Esophagus mucosa (tissue), 1 donor: ENCODE data around the gene STK32C. TPM values are rescaled to one million over a fixed set of nuclear protein-coding genes. Genes with fewer than 3 reads are reported as not detected.

Experiments
- ATAC-seq: fragments of 200-7000 bp; cut with Tn5 transposase; one replicate; pipeline ENCODE4 v1.9.1; 2020
- total RNA-seq: library from RNA; stranded (reverse); gene quantifications from one replicate; pipeline ENCODE4 v1.2.4, GENCODE V29; 2023
- donor health status: DM: yes; HTN: yes; CAD: no.

STK32C gene
- total RNA-seq, 1 donor from 2014 or later = 7.1 TPM

DNA sequence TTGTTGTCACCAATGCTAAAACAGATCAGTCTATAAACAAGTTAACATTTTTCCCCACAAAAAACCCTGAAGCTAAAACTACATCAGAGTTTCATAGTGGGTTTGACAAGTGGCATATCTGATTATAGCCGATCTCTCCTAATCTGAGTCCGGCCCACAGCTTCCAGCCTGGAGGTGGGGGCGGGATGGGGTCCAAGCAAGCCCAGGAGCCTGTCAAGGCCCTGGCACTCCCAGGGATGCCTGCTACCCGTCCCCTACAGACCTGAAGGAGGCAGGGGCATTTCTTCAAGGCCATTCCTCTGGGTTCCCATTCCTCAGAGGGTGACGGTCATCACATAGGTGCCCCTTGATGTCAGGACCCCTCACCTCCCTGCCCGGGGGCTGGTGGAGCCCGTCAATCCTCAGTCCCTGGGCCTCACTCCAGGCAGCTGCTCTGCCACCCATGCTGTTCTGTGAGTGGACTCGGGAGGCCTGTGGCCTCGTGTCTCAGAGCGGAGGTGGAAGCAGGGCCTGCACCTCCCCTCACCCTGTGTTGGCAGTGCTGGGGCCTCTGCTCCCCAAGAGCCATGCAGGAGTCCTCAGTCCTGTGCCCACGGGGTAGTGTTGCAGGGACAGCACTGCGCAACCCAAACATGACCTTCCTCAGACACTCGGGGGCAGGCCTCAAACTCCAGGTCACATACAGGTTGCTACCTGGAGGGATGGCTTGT lies 112.2 kb downstream of the STK32C start:
- no peak for ATAC-seq

DNA sequence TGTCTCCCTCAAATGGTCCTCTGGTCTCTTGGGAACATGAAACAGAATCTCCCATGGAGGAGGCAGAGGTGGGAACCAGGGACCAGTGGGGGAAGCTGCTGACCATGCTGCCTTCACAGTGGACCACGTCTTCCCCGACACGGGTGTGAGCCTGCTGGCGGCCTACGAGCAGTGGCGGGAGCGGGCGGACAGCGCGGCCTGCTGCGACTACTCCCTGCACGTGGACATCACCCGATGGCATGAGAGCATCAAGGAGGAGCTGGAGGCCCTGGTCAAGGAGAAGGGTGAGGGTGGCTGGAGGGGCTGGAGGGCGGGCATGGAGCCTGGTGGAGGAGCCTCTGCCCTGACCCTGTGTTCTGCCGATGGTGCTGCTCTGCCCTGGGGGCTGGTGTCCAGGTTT lies 113.0 kb downstream of the STK32C start:
- ATAC-seq = no peak

DNA sequence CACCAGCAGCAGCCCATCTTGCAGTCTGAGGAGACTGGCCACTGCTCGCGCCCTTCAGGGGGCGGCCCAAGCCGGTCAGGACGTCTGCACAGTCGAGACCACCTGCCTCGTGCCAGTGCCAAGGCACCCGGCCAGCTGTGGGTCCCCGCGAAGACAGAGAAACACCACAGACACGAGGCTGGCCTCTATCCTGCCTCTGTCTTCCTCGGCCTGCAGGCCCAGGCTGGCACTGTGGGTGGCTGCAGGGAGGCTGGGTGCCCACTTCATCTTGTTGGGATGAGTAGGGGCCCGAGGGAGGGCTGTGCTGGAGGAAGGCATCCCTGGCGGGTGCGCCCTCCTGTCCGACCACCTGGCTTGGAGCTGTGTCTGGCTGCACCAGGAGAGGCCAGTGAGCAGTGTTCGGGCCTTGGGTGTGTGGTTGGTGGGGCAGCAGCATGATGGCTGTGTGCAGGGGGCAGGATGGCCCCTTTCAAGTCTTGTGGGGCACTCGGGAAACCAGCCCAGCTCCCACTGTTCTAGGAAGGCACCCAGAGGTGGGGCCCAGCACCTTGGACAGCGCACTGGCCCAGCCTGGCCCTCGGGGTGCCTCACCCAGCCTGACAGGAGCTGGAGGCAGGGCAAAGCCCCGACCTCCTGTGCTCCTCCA lies 113.7 kb downstream of the STK32C start:
- no peak for ATAC-seq

DNA sequence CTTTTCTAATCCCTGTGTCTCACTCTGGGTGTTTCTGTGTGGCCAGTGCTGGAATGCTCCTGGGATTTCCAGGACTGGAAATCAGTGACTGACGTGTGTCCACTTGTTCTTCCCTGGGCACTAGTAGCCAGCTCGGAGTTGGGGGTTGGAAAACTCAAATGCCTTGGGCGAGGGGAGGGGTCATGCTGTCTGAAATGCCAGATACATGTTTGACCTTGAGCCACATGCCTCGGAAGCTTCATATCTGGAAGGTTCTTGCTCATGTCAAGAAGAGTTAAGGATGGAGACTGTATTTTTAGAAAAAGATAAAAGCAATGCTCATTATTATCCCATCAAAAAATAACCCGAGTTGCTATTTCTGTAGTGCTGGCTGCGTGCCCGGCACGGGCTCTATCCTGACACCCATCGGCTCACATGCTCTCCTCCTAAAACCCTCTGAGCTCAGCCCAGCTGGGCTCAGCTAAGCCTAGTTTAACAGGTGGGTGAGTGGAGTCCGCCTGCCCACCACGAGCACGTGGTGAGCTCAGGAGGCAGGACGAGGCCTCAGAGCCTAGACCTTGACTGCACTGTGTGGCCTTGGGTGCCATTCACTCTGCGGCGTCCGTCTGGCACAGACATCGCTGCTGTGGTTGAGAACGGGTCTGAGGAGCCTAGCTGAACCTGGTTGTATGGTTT lies 114.6 kb downstream of the STK32C start:
- ATAC-seq = no peak

DNA sequence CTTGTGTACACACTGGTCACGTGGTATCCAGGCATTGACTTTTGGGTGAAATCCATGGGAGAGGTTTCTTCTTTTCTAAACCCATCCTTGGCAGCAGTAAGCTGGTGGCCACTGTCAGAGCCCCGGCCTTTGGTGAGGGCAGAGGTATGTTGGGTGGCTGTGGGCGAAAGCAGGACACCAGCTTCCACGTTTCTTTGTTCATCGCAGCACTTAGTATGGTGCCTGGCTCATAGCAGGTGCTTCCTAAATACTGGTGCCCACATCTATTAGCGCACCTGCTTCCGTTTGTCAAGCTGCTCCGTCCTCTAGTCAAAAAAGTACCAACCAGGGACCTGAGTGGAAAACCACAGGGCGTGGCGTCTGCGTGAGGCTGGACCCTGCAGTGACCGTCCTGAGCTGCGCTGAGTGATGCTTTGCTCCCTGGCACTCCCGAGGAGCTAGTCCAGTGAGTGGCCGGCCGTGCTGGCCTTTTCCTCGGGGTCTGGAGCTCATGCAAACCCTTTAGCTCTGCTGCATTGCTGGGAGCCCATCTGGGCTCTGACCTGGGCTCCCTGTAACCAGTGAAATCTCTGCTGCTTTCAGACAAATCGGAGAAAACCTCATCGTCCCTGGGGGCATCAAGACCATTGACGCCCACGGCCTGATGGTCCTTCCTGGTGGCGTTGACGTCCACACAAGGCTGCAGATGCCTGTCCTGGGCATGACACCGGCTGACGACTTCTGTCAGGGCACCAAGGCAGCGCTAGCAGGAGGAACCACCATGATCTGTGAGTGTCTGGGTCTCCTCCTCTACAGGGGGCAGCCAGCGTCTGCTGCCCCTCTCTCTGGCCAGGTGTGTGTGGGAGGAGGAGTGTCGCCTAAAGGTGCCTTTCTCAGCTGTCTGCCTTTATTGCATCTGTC lies 115.4 kb downstream of the STK32C start:
- no peak for ATAC-seq

DNA sequence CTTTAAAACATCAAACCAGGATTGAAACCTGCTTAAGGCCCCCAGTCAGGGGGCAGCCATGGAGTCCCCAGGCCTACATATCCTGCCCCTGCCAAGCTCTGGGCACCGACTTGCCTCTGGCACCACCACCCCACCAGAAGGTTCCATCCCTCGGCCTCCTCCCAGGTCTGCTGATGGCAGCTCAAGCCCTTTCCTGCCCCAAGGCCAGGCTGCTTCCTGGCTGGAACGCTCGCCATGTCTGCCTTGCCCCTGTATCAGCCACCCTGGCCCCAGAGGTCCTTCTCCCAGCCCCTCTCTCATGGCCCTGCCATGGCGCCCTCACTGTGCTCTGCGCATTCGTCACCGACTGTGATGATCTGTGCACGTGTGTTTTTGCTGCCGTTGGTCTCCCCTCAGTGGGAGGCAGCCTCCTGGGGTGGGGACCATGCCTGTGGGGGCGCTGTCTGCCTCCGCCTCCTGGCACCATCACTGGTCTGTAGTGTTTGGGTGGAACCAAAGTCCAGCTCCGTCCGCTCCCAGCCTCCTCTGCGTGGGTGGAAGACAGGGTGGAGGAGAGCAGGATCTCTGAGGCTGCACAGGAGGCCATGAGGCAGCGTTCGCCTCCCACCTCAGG lies 117.8 kb downstream of the STK32C start:
- ATAC-seq = no peak

DNA sequence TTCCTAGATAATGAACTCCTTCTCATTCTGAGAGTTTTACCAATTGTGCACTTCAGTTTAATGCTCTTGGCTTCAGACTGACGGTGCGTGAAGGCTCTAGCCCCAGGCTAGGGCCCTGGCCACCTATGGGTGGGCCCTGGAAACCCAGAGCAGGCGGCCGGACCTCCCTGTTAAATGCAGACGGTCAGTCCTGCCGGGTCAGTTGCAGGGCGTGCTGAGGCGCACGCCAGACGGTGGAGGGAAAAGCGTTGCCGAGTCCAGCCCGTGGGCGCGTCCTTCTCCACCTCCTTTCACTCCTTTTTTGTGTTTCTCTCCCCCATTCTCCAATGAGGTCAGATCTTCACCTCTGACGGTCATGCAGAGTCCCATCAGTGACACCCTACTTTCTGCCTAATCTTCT lies 118.7 kb downstream of the STK32C start:
- ATAC-seq = no peak

DNA sequence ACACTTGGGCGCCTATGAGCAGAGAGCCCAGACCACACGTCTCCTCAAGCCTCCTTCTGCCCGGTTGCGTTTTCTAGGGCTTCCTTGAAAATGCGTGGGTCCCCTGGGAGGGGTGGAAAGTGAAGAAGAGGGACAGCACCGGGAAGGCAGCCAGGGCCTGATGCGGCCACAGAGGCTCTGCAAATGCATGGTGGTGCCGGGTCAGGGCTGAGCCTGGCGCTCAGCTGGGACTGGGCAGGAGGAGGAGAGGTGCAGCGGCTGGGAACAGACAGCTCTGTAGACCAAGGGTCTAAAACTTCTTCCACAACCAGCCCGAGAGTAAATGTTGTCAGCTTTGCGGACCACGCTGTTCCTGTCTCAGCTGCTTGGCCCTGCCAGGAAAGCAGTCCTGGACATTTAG lies 119.4 kb downstream of the STK32C start:
- no peak for ATAC-seq

DNA sequence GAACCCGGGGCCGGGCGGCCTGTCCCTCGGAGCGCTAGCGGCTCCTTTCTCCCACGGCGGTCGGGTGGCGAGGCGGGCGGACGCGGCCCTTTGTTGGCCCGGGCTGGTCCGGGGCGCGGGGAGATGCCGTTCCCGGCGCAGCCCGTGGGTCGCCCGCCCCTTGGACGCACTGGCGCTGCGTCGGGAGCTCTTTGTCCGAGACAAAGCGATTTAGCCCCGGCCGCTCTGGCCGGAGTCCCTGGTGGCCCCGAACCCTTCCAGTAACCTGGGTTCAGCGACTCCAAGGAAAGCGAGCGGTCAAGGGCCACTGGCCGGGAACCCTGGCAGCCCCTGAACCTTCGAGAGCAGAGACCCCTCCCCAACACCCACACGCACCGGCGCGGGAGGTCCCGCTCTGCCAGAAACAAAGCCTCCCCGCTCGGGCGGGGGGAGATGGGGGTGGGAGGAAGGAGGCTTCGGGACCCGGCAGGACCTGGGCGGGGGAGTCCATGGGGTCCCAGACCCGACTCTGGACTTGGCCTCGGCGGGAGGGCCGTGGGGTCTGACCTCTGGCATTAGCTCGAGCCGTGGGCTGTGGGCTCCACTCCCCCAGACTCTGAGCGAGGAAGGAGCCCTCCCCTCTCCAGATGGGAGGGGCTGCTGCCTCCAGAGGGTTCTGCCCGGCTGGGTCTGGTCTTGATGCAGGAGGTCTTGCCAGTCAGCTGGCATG lies 120.2 kb downstream of the STK32C start:
- no peak for ATAC-seq

DNA sequence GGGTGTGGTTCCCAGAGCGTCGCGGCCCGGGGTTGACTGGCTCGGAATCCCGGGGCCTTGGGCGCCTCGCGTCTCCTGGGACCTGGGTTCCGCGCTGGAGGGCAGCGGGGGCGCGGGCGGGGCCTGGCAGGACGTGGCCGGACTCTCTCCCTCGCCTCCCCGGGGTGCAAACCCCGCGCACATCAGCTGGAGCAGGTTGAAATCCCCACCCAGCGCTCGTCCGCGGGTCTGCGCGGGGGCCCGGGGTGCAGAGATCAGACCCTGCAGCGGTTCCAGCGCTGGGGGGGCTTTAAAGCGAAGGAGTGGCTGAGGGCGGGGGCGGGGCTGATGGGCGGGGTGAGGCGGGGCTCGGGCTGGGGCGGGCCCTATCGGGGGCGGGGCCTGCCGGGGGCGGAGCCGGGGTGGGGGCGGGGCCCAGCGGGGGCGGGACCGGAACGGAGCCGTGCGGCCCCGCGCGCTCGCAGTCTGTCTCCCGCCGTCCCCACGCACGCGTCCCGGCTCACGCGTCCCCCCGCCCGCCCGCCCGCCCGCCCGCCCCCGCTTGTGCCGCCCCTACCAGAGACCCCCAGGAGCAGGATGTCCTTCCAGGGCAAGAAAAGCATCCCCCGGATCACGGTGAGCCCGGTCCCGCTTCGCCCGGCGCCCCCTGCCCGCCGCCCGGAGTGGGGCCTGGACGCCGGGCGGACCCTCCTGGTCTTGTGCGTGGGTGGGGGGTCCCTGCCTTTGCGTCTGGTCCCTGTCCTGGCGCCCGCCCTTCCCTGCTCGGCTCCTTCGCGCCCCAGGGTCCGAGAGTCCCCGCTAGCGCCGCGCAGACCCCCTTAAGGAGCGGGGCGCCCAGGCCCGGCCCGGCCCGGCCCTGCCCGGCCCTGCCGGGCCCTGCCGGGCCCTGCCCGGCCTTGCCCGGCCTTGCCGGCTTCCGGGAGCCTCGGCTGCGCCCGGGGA lies 121.0 kb downstream of the STK32C start, which contains the start of gene DPYSL4:
Gene DPYSL4, plus strand, starts transcription at position 461 of the 942 bp plus-strand sequence. Its CDS starts 116 bp downstream, at position 577.
- no peak for ATAC-seq

DNA sequence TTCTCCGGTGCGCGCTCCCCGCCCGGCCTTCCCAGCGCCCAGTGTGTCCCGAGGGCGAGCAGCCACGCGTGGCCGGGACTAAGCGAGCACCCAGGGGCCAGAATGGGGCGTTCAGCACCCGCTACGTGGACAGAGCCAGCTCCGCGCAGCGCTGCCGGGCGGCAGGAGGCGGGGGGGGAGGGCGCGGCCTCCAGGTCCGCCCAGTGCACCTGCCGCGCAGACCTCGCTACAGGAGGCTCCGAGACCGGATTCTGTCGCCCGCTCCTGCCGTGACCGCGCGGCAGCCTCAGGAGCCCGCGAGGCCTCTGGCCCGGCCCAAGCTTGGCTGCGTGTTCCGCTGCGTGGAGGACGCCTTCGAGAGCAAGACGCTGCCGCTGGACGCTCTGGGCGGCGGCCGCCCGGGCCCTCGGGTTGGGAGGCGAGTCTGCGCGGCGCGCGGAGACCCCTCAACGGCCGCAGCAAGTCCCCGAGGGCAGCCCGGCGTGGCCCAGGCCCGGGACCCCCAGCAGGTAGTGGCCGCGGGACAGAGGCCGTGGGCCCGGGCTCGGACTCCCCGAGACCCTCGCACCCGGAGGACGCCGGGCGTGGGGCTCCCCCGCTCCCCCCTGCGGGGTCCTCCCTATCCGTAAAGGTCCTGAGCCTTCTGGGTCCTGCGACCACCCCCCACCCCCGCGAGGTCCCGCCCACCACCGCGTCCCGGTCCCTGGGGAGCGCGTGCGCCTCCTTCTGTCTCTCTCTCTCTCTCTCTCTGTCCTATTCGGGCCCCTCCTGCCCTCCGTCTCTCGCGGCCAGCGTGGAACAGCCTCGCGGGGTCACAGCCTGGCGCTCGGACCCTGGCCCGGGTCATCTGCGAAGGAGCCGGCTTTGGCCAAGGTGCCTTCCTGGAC lies 121.9 kb downstream of the STK32C start:
- ATAC-seq = peak; percentile 81

DNA sequence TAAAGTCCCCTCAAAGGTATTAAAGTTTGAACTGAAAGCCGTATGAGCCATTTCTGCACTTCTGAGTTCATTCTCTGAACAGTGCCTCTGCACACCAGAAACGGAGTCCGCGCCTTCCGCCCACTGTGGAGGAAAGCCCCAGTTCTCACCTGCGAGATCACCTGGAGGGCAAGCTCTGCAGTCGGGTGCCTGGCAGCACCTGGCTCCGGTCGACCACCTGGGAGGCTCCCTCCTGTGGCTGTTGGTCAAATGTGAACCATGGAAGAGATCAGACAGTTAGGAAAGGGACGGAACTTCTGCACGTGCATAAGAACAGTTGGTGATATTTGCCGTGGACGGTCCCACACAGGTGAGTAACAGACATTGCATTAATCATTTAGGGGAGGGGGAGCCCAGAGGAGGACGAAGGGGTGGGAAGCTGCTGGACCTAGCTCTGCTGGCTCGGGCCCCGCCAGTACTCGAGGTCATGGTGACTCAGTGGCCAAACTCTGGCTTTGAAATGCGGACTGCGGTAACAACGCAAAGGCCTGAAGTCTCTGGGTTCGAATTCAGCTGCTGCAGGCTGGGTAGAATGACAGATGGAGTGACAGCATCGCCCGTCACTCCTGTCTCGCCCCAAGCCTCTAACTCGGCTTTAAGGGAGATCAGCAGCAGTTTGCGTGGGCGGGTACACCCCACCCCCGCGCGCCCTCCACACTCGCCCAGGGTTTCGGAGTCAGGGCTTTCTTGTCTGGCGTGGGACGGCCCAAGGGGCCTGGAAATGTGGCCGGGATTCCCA lies 122.7 kb downstream of the STK32C start:
- no peak for ATAC-seq

DNA sequence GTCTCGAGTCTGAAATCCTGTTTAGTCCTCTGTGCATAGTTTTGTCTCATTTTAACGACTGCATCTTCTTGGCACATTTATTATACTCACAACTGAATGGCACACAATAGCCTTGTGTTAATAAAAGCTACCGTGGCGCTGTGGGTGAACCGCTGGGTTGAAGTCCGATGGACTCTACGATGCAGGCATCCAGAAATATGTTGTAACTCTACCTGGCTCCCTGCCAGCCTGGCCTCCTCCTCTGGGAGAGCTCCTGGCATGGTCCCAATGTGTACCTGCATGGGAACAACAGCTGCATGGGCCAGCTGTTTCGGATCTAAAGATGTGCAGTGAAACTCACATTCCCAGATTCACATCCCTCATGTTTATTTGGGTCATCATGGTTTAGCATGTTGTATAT lies 124.7 kb downstream of the STK32C start:
- ATAC-seq = no peak

DNA sequence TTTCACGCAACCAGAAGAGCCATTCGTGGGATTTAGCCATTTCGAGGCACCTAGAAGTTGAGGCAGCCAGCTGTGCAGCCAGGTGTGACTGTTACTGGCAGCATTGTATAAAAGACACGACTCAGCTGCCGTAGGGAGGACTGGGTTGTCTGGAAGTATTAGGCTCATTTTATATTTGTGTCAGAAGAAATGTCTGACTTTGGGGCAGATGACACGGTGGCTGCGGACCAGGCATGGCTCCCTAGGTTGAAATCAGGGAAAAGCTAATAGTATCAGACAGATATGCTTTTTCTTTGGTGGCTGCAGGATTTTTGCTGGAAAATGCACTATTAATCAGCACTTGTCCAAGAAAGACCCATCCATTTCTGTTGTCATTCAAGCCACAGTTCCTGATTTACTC lies 125.2 kb downstream of the STK32C start:
- ATAC-seq = no peak

DNA sequence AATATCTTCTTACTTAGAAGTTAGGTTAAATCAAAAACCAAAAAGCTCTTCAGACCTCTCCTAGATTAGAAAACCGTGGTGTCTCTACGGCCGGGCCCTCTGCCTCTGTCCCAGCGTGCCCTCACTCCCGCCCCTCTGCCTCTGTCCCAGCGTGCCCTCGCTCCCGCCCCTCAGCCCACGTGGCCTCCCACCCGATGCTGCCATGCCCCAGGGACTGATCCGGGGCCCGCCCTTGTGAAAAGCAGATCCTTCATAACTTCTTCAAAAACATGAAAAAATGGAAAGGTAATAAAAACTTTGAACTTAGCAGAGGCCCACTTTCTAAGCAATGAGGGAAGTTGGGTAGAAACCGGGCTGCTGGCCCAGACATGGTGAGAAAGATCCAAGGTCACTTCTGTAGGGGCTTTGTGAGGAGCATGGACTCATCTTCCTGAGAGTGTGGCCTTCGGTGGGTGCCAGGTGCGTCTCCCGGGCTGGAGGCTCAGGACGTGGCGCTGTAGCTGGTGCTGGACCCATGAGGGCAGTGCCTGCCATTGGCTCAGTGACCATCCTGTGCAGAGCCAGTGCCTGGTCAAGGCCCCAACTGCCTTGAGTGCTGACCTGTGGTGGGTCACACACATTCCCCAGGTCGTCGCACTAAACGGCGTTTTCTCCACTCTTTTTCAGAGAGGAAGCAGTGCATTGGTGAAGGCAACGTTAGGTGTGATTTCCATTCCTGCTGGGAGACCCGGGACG lies 125.9 kb downstream of the STK32C start:
- ATAC-seq = no peak

DNA sequence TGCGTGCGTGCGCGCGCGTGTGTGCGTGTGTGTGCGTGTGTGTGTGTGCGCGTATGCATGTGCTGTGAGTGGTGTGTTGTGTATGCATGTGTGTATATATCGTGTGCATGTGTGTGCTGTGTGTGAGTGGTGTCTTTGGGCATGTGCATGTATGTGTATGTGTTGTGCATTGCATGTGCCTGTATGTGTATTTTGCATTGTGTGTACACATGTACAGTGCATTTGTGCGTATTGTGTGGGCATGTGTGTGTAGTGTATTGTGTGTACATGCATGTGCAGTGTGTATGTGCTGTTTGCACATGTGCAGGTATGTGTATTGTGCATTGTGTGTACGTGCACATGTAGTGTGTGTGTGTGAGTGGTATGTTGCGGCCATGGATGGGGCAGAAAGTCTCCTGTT lies 127.0 kb downstream of the STK32C start:
- no peak for ATAC-seq

DNA sequence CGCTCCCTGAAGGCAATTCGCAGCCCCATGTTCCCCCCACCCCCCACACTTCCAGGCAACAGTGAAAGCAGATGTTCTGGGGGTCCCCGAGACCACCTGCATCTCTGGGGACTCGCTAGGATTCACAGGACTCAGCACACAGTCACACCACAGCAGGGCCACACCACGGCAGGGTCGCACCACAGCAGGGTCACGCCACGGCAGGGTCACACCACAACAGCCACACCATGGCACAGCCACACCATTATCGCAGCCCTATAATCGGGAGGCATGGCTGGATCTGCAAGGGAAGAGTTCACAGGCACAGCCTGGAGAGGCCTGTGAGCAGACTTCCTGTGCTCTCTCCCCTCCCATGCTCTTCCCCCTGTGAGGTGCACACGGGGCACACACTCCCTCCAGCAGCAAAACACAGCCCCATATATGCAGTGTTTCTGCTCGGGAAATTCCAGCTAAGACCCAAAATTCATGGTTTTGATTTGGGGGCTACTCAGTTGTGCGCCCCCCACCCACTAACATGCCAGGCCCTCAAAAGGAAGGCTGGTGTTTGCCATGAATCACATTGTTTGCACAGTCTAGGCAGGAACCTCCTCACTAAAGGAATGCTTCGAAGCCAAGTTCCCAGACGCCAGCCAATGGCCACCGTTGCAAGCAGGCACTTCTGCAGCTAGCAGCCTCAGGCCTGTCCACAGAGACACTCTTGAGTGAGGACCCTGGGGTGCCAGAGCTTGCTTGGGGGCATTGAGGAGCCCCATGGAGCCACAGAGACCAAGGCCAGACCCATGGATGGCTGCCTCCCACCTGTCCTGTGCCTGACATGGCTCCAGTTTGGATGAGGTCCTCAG lies 128.0 kb downstream of the STK32C start:
- no peak for ATAC-seq
